ENCODE data around the gene BNC2.

BNC2 gene

GRCh38 chr9:16585591-16585990, 284.9 kb downstream of the BNC2 start:
- CTCF ChIA-PET: interaction anchor here (1.0 to 1.4 kb wide), 2 partner anchors 10 to 13 kb away, joined by 3 read pairs; no protein-coding TSS in a partner anchor
- POLR2A ChIA-PET: no interaction called here
- DNase-seq (ENCODE audit: extremely low spot score): no peak
- TF ChIP-seq CTCF (IDR thresholded peaks at IDR 0.05; ENCODE audit: control extremely low read depth, extremely low read depth, low read depth, missing control alignments): no peak

- CTCF ChIA-PET: no interaction called here
- no peak for DNase-seq (ENCODE audit: extremely low spot score)
- POLR2A ChIA-PET: no interaction called here
- TF ChIP-seq CTCF (IDR thresholded peaks at IDR 0.05; ENCODE audit: control extremely low read depth, extremely low read depth, low read depth, missing control alignments): no peak
Measured at GRCh38 chr9:16579872-16580432, 290.5 kb downstream of the BNC2 start.

GRCh38 chr9:16575986-16576245, 294.6 kb downstream of the BNC2 start:
- TF ChIP-seq CTCF (IDR thresholded peaks at IDR 0.05; ENCODE audit: control extremely low read depth, extremely low read depth, low read depth, missing control alignments): no peak
- no peak for DNase-seq (ENCODE audit: extremely low spot score)
- CTCF ChIA-PET: interaction anchor here (1.2 kb wide), 1 partner anchor 8 kb away, joined by 4 read pairs; no protein-coding TSS in a partner anchor
- POLR2A ChIA-PET: no interaction called here

GRCh38 chr9:16575142-16575985, 295.1 kb downstream of the BNC2 start:
- DNase-seq (ENCODE audit: extremely low spot score): no peak
- ChIA-PET CTCF (interaction anchor here (1.2 kb wide), 1 partner anchor 9 kb away, joined by 4 read pairs; no protein-coding TSS in a partner anchor), POLR2A (no interaction called here)
- no peak for TF ChIP-seq CTCF (IDR thresholded peaks at IDR 0.05; ENCODE audit: control extremely low read depth, extremely low read depth, low read depth, missing control alignments)

GRCh38 chr9:16572005-16572734, 298.3 kb downstream of the BNC2 start:
- CTCF ChIA-PET: interaction anchor here (0.6 to 1.0 kb wide), 2 partner anchors 13 to 1306 kb away, joined by 3 read pairs; no protein-coding TSS in a partner anchor
- no peak for DNase-seq (ENCODE audit: extremely low spot score)
- POLR2A ChIA-PET: no interaction called here

More at GRCh38 chr9:16572005-16572734, 298.3 kb downstream of the BNC2 start:
- no peak for TF ChIP-seq CTCF (IDR thresholded peaks at IDR 0.05; ENCODE audit: control extremely low read depth, extremely low read depth, low read depth, missing control alignments)

Data from GM10248 (cell line).